GM12874 (cell line): ENCODE data around the gene TMEM108.

Source experiments
- TF ChIP-seq, protein P1 (sequence below): IDR thresholded peaks from 2 replicates; pipeline ENCODE4 v1.5.1; 2011; ENCODE audit warnings: low read depth, mild to moderate bottlenecking, control low read depth, low read length, moderate library complexity; ENCODE audit not compliant: insufficient read depth

The TMEM108 gene

DNA sequence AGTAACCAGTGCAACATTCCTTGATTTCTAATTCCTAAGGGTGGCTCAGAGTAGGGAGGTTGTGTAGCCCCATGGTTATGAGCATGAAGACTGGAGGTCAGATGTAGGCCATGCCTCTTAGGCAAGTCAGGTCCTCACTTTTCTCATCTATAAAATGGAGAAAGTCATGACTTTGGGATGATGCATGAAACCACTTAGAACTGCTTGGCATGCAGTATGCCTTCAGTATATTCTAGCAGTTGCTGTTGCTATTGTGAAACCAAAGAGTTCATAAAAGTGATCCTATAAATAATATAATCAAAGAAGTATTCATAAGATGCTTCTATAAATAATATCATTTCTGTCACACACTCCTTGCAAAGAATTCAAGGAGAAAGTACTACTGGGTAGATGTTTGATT lies 65.5 kb downstream of the TMEM108 start:
- TF ChIP-seq, protein P1, sequence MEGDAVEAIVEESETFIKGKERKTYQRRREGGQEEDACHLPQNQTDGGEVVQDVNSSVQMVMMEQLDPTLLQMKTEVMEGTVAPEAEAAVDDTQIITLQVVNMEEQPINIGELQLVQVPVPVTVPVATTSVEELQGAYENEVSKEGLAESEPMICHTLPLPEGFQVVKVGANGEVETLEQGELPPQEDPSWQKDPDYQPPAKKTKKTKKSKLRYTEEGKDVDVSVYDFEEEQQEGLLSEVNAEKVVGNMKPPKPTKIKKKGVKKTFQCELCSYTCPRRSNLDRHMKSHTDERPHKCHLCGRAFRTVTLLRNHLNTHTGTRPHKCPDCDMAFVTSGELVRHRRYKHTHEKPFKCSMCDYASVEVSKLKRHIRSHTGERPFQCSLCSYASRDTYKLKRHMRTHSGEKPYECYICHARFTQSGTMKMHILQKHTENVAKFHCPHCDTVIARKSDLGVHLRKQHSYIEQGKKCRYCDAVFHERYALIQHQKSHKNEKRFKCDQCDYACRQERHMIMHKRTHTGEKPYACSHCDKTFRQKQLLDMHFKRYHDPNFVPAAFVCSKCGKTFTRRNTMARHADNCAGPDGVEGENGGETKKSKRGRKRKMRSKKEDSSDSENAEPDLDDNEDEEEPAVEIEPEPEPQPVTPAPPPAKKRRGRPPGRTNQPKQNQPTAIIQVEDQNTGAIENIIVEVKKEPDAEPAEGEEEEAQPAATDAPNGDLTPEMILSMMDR = no peak

DNA sequence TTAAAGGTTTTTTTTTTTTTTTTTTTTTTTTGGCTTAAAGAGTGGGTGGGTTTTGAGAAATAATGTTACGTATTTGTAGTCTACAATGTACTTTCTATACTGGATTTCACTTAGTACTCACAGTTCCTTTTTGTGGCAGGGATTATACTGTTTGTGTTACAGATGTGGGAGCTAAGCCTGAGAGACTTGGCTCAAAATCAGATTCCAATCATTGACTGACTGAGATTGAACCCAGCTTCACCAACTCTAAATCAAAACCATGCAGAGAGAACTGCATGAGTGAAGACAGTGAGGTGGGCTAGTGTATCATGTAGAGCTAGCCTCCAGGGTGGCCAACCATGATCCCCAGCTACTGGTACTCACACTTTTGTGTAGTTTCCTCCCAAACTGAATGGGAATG lies 68.0 kb downstream of the TMEM108 start:
- TF ChIP-seq, protein P1 = no peak

DNA sequence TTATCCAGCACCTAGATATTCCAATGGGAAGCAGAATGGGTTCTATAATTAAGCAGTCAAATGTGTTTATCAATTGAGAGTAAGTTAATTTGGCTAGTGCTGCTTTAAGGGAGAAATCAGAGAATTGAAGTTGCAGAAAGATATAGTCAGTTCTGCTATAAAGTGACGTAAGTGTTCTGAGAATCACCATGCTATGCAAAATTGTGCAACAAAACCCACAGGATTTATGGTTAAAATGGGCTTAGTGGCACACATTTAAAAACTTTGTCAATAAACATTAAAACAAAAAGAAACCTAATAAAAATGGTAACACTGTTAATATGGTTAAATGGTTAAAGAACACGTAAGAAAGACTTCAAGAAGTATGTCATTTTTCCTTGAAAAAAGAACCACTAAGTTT lies 74.5 kb downstream of the TMEM108 start:
- TF ChIP-seq, protein P1 = no peak

DNA sequence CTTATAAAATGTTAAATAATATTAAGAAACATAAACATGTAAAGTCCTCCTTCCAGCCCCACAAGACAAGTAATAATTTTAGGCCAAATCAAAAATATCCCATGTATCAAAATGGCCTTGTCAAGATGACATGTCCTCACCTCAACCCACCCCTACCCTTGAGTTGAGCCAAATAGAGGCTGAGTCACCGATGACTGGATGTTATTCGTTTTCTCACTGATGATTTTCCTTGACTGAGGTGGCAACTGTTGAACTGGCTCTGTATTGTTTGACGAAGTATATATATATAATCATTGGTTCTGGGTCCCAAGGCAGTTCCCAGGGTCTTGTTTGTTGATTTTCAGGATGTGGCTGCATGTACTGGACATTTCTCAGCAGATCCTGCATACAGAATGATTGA lies 75.3 kb downstream of the TMEM108 start:
- TF ChIP-seq, protein P1 = no peak

DNA sequence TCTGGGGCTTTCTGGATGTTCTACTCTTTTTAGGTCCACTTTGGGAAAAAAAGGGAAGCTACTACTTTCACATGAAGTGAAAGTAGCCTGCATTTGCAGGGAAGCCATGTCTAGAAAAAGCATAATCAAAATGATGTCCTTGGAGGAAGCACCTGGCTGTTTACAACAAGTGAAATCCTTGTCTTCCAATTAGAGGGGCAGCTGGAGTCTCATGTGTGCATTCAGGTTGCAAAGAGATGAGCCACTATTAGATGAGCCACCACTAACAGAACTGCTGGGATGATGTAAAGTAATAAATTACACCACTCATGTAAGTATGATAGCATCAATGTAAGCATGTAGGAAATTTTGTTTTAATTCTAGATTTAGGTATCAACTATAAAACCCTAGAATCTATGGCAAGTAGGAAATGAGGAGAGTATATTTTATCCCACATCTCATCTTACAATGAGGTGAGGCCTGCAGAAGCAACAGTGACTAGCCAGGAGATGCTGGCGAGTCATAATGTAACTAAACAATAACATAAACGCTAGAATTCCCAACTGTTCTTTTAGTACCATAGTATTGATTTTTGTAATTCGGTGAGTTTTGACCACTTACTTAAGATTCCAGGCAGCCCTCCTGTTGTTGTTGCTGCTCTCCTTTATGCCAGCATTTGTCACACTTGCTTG lies 75.9 kb downstream of the TMEM108 start:
- TF ChIP-seq, protein P1 = no peak

DNA sequence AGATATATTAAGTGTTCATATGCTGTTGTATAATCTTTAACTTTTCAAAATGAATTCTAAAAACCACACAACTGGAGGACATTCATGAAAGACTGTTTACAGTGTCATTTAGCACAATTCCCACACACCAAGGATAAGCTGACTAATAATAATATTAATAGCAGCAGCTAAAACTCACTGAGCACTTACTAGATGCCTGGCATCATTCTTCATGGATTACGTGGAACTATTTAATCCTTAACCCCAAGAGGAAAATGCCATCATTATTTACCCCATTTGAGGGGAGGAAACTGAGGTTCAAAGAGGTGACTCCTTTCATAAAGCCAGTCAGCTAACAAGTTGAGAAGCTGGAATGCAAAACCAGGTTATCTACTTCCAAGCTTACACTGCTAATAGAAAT lies 77.0 kb downstream of the TMEM108 start:
- TF ChIP-seq, protein P1 = no peak

DNA sequence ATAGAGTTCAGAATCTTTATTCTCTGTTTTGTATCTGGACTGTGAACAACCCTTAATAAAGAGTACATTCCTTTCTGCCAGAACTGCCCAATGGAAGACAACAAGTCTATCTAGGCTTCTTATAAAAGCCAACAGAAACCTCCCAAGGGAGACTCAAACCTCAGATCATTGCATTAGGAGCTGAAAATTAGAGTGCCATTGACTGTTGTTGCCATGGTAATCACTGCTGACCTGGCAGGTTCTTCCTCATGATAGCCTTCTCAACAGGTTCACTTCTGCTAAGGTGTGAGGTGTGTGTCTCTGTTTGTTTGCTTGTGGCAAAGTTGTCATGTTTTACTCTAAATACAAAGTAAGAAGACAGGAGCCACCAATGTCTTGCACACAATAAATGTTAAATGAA lies 79.2 kb downstream of the TMEM108 start:
- TF ChIP-seq, protein P1 = no peak

DNA sequence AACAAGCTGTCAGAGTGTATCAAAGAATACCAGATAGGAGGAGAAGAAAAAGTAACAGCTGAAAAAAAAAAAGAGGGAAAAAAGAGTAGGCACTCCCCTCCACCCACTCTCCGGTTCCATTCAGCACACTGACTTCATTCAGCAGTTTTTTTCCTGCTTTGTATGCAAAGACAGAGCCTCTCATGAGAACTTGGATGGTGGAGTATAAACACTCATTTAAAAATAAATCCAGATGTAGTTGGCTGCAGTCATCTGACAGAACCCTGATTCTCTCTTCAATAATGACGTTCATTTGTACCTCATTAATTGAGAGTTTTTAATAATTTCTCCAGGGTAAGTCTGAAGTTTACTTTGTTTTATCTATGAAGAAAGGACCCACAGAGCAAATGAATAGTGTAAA lies 81.0 kb downstream of the TMEM108 start:
- TF ChIP-seq, protein P1 = no peak
